B cell (primary cell): ENCODE measurements around the gene NRN1. TPM values are rescaled to one million over a fixed set of nuclear protein-coding genes. Genes with fewer than 3 reads are reported as not detected.

ENCODE experiments used
- ATAC-seq: fragments of 200-7000 bp; cut with Tn5 transposase; one replicate; pipeline ENCODE4 v1.10.0; 2021; ENCODE audit warnings: low read depth, mild to moderate bottlenecking, moderate number of reproducible peaks, moderate library complexity
- CTCF ChIA-PET: fragments of 350-600 bp; sonication (Branson Sonifier 250); formaldehyde crosslinking; loops from one replicate; lab custom pipeline; 2021; ENCODE audit warnings: antibody characterized with exemption, inconsistent platforms; lab: Charles Lee
- POLR2A ChIA-PET: fragments of 350-600 bp; sonication (Branson Sonifier 250); formaldehyde crosslinking; loops from one replicate; lab custom pipeline; 2021; ENCODE audit warnings: antibody characterized with exemption; lab: Charles Lee
- DNase-seq: peaks from one replicate; pipeline ENCODE4 v3.0.0; 2013
- H2AFZ ChIP-seq: 2 replicates; pipeline ENCODE4 v1.6.1; 2012; ENCODE audit warnings: mild to moderate bottlenecking, low read depth, low read length; ENCODE audit not compliant: insufficient read depth, poor library complexity, severe bottlenecking
- H3K27ac ChIP-seq, 2 donors: 1 replicate in 1 of 2; 2 replicates in 1 of 2; pipeline ENCODE4 v1.5.1; 2012 to 2013; ENCODE audit warnings: low read length in 2 of 2, mild to moderate bottlenecking in 2 of 2, moderate library complexity in 1 of 2
- H3K27me3 ChIP-seq, 4 experiments: fragments of 200-600 bp in 1 of 4; sonication (generic) in 1 of 4; replicated peaks in 1 of 4; 1 replicate in 2 of 4; 2 replicates in 2 of 4; pipeline versions ENCODE4 v1.6.1 to v1.7.0; 2013 to 2016; ENCODE audit warnings: low read length in 3 of 4, mild to moderate bottlenecking in 2 of 4, mixed read lengths in 1 of 4, moderate library complexity in 1 of 4; ENCODE audit not compliant: insufficient read depth in 4 of 4, control insufficient read depth in 3 of 4; ENCODE audit errors: control extremely low read depth in 1 of 4
- H3K36me3 ChIP-seq, 2 experiments: replicated peaks in 1 of 2; 1 replicate in 1 of 2; 2 replicates in 1 of 2; pipeline versions ENCODE4 v1.6.1 to v1.7.1; 2013; ENCODE audit warnings: low read length in 1 of 2; ENCODE audit not compliant: insufficient read depth in 2 of 2, control insufficient read depth in 1 of 2; ENCODE audit errors: control extremely low read depth in 1 of 2, extremely low read depth in 1 of 2
- H3K4me1 ChIP-seq, 2 donors: fragments of 200-600 bp in 1 of 2; sonication (generic) in 1 of 2; 1 replicate in 1 of 2; 2 replicates in 1 of 2; pipeline versions ENCODE4 v1.5.1 to v1.6.1; 2013 to 2017; ENCODE audit warnings: low read length in 2 of 2; ENCODE audit not compliant: control insufficient read depth in 2 of 2, insufficient read depth in 2 of 2
- H3K4me2 ChIP-seq: replicated peaks from 2 replicates; pipeline ENCODE3; 2012; ENCODE audit warnings: mild to moderate bottlenecking, low read depth, low read length; ENCODE audit not compliant: poor library complexity, severe bottlenecking
- H3K4me3 ChIP-seq, 5 experiments: fragments of 200-600 bp in 1 of 5; sonication (generic) in 1 of 5; 1 replicate in 3 of 5; 2 replicates in 2 of 5; pipeline versions ENCODE4 v1.5.1 to v1.7.0; 2011 to 2016; ENCODE audit warnings: low read length in 4 of 5, mild to moderate bottlenecking in 4 of 5, low read depth in 2 of 5, control low read depth in 1 of 5, moderate library complexity in 1 of 5; ENCODE audit not compliant: insufficient read depth in 1 of 5; ENCODE audit errors: control extremely low read depth in 1 of 5, extremely low read depth in 1 of 5
- H3K79me2 ChIP-seq: fragments of 200-600 bp; sonication (generic); one replicate; pipeline ENCODE4 v1.6.0; 2016; ENCODE audit warnings: low read length; ENCODE audit not compliant: control insufficient read depth, insufficient read depth
- H3K9ac ChIP-seq: fragments of 200-600 bp; sonication (generic); 2 replicates; pipeline ENCODE4 v1.6.1; 2017; ENCODE audit warnings: mild to moderate bottlenecking, low read length, moderate library complexity
- H3K9me3 ChIP-seq, 3 donors: one replicate each; pipeline versions ENCODE4 v1.6.1 to v1.7.1; 2013; ENCODE audit warnings: low read length in 2 of 3; ENCODE audit not compliant: control insufficient read depth in 2 of 3, insufficient read depth in 1 of 3; ENCODE audit errors: control extremely low read depth in 1 of 3
- H4K20me1 ChIP-seq: 2 replicates; pipeline ENCODE4 v1.6.0; 2012; ENCODE audit warnings: mild to moderate bottlenecking, low read length; ENCODE audit not compliant: insufficient read depth, control insufficient read depth, poor library complexity, severe bottlenecking
- H3K27ac Mint-ChIP-seq: one replicate; pipeline ENCODE4 v1.8.0; 2021; ENCODE audit warnings: mixed read lengths
- H3K27me3 Mint-ChIP-seq: one replicate; pipeline ENCODE4 v1.8.0; 2021; ENCODE audit warnings: mixed read lengths
- H3K4me1 Mint-ChIP-seq: one replicate; pipeline ENCODE4 v1.8.0; 2021; ENCODE audit warnings: mixed read lengths
- H3K4me3 Mint-ChIP-seq: one replicate; pipeline ENCODE4 v1.8.0; 2021; ENCODE audit warnings: mixed read lengths
- H3K9me3 Mint-ChIP-seq: one replicate; pipeline ENCODE4 v1.8.0; 2022; ENCODE audit warnings: mixed read lengths; ENCODE audit not compliant: insufficient read depth
- EZH2 ChIP-seq: IDR thresholded peaks from 2 replicates; pipeline ENCODE4 v1.6.1; 2012; ENCODE audit warnings: borderline replicate concordance, low read depth, mild to moderate bottlenecking, moderate library complexity, low read length; ENCODE audit not compliant: insufficient read depth, poor library complexity, severe bottlenecking
- WGBS: methylation state at CpG from one replicate; pipeline ENCODE4 v1.1.5; 2013; ENCODE audit warnings: missing lambda C conversion rate; ENCODE audit not compliant: insufficient coverage; 5-methylcytosine and 5-hydroxymethylcytosine counted together
- intact Hi-C: fragments of 100-400 bp; cut with micrococcal nuclease; formaldehyde crosslinking; loops from one replicate; pipeline ENCODE4 v1.10.0; 2022
- polyA plus RNA-seq: library from polyadenylated mRNA; depleted of rRNA; stranded (reverse); fragments of >200 nt; gene quantifications from 2 replicates; pipeline ENCODE4 v1.2.3, GENCODE V29; 2012
- total RNA-seq, 2 donors: library from RNA; stranded (reverse); fragments of 120-200 nt in 1 of 2; gene quantifications; 1 replicate in 1 of 2; 2 replicates in 1 of 2; pipeline versions ENCODE4 v1.2.3 to v1.2.4, GENCODE V29; 2013 to 2022
- TF ChIP-seq, protein P1 (sequence below): fragments of 200-600 bp; IDR thresholded peaks from one replicate; pipeline ENCODE4 v1.8.0; 2022; ENCODE audit warnings: antibody characterized with exemption, mild to moderate bottlenecking

NRN1 gene
- total and polyA plus RNA-seq, 2 donors (not counting 1 experiment from before 2014, with no cell fraction given), result 0.51 TPM; not detected in 1

GRCh38 chr6:5994234-5994998 is 12.3 kb downstream of the NRN1 start:
- intact Hi-C loops, result no loop called here
- WGBS, result 17% methylated on average over 22 of the region's 38 CpGs
- CTCF ChIA-PET, result interaction anchor here (1.8 to 1.9 kb wide), 2 partner anchors 9 to 552 kb away, joined by 5 read pairs; no protein-coding TSS in a partner anchor
- DNase-seq (peak; percentile 21), ATAC-seq (no peak)
- Histone ChIP-seq H3K27ac (no peak overlapping the region), H3K4me1 (peaks cover 48 to 54% of the 10 kb centered on the region in 2 donors), H3K79me2 (no peaks in the 10 kb centered on the region), H3K9ac (no peak overlapping the region), H3K27me3 (peaks cover 2 to 82% (median 71%) of the 10 kb centered on the region in 4 experiments), H3K36me3 (no peaks in the 10 kb centered on the region), H2AFZ (no peak overlapping the region), H3K4me3 (no peak overlapping the region), H3K9me3 (peaks cover 2 to 49% (median 17%) of the 10 kb centered on the region in 3 donors), H4K20me1 (peaks cover 8% of the 10 kb centered on the region), H3K4me2 (no peak overlapping the region)
- Mint-ChIP-seq H3K27ac (no peak overlapping the region), H3K9me3 (peaks cover 4% of the 10 kb centered on the region), H3K27me3 (peaks cover 85% of the 10 kb centered on the region), H3K4me3 (no peak overlapping the region), H3K4me1 (peaks cover 36% of the 10 kb centered on the region)
- no peak for TF ChIP-seq EZH2
- TF ChIP-seq, protein P1, sequence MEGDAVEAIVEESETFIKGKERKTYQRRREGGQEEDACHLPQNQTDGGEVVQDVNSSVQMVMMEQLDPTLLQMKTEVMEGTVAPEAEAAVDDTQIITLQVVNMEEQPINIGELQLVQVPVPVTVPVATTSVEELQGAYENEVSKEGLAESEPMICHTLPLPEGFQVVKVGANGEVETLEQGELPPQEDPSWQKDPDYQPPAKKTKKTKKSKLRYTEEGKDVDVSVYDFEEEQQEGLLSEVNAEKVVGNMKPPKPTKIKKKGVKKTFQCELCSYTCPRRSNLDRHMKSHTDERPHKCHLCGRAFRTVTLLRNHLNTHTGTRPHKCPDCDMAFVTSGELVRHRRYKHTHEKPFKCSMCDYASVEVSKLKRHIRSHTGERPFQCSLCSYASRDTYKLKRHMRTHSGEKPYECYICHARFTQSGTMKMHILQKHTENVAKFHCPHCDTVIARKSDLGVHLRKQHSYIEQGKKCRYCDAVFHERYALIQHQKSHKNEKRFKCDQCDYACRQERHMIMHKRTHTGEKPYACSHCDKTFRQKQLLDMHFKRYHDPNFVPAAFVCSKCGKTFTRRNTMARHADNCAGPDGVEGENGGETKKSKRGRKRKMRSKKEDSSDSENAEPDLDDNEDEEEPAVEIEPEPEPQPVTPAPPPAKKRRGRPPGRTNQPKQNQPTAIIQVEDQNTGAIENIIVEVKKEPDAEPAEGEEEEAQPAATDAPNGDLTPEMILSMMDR, result no peak
- POLR2A ChIA-PET, result interaction anchor here (0.5 to 0.7 kb wide), 3 partner anchors 29 to 1591 kb away, joined by 3 to 8 read pairs (median 3); no protein-coding TSS in a partner anchor
